GM12891 (cell line): Measurements from ENCODE around the gene RPS6KA4.
"Not testable (repeated sequence)": the region's sequence is repeated elsewhere in the genome, so short reads cannot be mapped to it uniquely, and the experiment has no call there.

Source experiments
- POLR2A ChIP-seq: IDR thresholded peaks from 2 replicates; pipeline ENCODE4 v1.6.1; 2011; ENCODE audit warnings: low read depth, low read length, control low read depth
- POLR2AphosphoS5 ChIP-seq: IDR thresholded peaks from 2 replicates; pipeline ENCODE4 v1.6.1; 2011; ENCODE audit warnings: low read depth, low read length, control low read depth

DNA sequence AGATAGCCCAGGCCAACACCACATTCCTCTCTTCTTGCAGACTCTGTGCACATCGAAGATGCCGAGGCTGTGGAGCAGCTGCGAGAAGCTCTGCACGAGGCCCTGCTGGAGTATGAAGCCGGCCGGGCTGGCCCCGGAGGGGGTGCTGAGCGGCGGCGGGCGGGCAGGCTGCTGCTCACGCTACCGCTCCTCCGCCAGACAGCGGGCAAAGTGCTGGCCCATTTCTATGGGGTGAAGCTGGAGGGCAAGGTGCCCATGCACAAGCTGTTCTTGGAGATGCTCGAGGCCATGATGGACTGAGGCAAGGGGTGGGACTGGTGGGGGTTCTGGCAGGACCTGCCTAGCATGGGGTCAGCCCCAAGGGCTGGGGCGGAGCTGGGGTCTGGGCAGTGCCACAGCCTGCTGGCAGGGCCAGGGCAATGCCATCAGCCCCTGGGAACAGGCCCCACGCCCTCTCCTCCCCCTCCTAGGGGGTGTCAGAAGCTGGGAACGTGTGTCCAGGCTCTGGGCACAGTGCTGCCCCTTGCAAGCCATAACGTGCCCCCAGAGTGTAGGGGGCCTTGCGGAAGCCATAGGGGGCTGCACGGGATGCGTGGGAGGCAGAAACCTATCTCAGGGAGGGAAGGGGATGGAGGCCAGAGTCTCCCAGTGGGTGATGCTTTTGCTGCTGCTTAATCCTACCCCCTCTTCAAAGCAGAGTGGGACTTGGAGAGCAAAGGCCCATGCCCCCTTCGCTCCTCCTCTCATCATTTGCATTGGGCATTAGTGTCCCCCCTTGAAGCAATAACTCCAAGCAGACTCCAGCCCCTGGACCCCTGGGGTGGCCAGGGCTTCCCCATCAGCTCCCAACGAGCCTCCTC is 43.1 kb upstream of the RPS6KA4 start:
- TF ChIP-seq POLR2A, POLR2AphosphoS5: not testable (repeated sequence)
